HepG2 (cell line): ENCODE data around the gene AMZ1. TPM values are rescaled to one million over a fixed set of nuclear protein-coding genes. Genes with fewer than 3 reads are reported as not detected.

ENCODE experiments used
- ATAC-seq: fragments of 200-7000 bp; cut with Tn5 transposase; 3 replicates; pipeline ENCODE4 v1.9.1; 2020; ENCODE audit warnings: mild to moderate bottlenecking, moderate library complexity
- BruUV-seq: library from RNA; stranded (reverse); fragments of 400-500 nt; replicated peaks from 2 replicates; lab custom pipeline; 2021; lab: Mats Ljungman, UMichigan
- CTCF ChIA-PET: fragments of 300-600 bp; formaldehyde crosslinking; extraction: SDS; loops from one replicate; lab custom pipeline; 2021; ENCODE audit warnings: low total read pairs, inconsistent platforms, low intra/inter-chr PET ratio; lab: Yijun Ruan, JAX
- POLR2A ChIA-PET: fragments of 350-600 bp; sonication (Branson Sonifier 250); formaldehyde crosslinking; loops from one replicate; lab custom pipeline; 2020; ENCODE audit warnings: antibody characterized with exemption, inconsistent platforms; lab: Yijun Ruan, JAX
- DNase-seq: peaks from one replicate; pipeline ENCODE4 v3.0.0-alpha.2; 2015; ENCODE audit warnings: low spot score
- FAIRE-seq: peaks from 3 replicates; lab custom pipeline; 2011; peaks lifted over from hg19 to GRCh38; lab: Jason Lieb, UNC
- H2AFZ ChIP-seq: one replicate; pipeline ENCODE4 v1.6.1; 2011; ENCODE audit warnings: low read length, inconsistent platforms
- H3K27ac ChIP-seq: fragments of 300-600 bp; 3 replicates; pipeline ENCODE4 v1.8.0; 2011; ENCODE audit warnings: mixed run types, mild to moderate bottlenecking, mixed read lengths, low read length, inconsistent platforms; ENCODE audit not compliant: insufficient read depth; ENCODE audit errors: extremely low read length
- H3K27me3 ChIP-seq, 2 experiments: fragments of 200-600 bp in 1 of 2; 2 replicates in 1 of 2; 3 replicates in 1 of 2; pipeline versions ENCODE4 v1.6.0 to v1.8.0; 2011; ENCODE audit warnings: low read length in 2 of 2, mild to moderate bottlenecking in 2 of 2, moderate library complexity in 2 of 2, inconsistent platforms in 1 of 2; ENCODE audit not compliant: insufficient read depth in 2 of 2, control insufficient read depth in 1 of 2
- H3K36me3 ChIP-seq, 2 experiments: fragments of 200-600 bp in 1 of 2; replicated peaks in 1 of 2; 2 replicates in 1 of 2; 3 replicates in 1 of 2; pipeline versions ENCODE4 v1.5.1 to v1.8.0; 2011; ENCODE audit warnings: low read length in 2 of 2, inconsistent platforms in 1 of 2; ENCODE audit not compliant: insufficient read depth in 2 of 2, control insufficient read depth in 1 of 2
- H3K4me1 ChIP-seq: 2 replicates; pipeline ENCODE4 v1.5.1; 2012; ENCODE audit warnings: low read length, inconsistent platforms; ENCODE audit not compliant: insufficient read depth
- H3K4me2 ChIP-seq: 2 replicates; pipeline ENCODE4 v1.6.0; 2011; ENCODE audit warnings: low read depth, low read length, inconsistent platforms
- H3K4me3 ChIP-seq, 3 experiments: fragments of 200-600 bp in 1 of 3; sonication (generic), shearing (Covaris generic) in 1 of 3; replicated peaks in 1 of 3; 2 replicates each; pipeline ENCODE4 v1.5.1; 2011 to 2016; ENCODE audit warnings: low read length in 3 of 3, inconsistent platforms in 2 of 3, low read depth in 2 of 3, mild to moderate bottlenecking in 2 of 3, control low read depth in 1 of 3, mixed read lengths in 1 of 3; ENCODE audit not compliant: insufficient read depth in 1 of 3
- H3K79me2 ChIP-seq: one replicate; pipeline ENCODE4 v1.6.1; 2011; ENCODE audit warnings: low read length, inconsistent platforms; ENCODE audit not compliant: insufficient read depth
- H3K9ac ChIP-seq: 2 replicates; pipeline ENCODE4 v1.6.0; 2011; ENCODE audit warnings: mild to moderate bottlenecking, low read depth, low read length, inconsistent platforms; ENCODE audit not compliant: insufficient read depth
- H3K9me3 ChIP-seq: 2 replicates; pipeline ENCODE4 v1.5.1; 2012; ENCODE audit warnings: mild to moderate bottlenecking, low read length
- H4K20me1 ChIP-seq: 2 replicates; pipeline ENCODE4 v1.6.0; 2011; ENCODE audit warnings: inconsistent platforms, mild to moderate bottlenecking, low read length, moderate library complexity; ENCODE audit not compliant: insufficient read depth
- BHLHE40 ChIP-seq: IDR thresholded peaks from 2 replicates; pipeline ENCODE4 v1.6.1; 2011; ENCODE audit warnings: low read length, improper control_type of control experiment
- SMC3 ChIP-seq: IDR thresholded peaks from 2 replicates; pipeline ENCODE4 v1.6.1; 2011; ENCODE audit warnings: low read length, improper control_type of control experiment
- TBX2 ChIP-seq: sonication (generic); formaldehyde crosslinking; IDR thresholded peaks from 2 replicates; pipeline ENCODE4 v1.5.0; 2020; ENCODE audit warnings: missing genetic modification reagents, mild to moderate bottlenecking, borderline replicate concordance
- TFDP2 ChIP-seq: sonication (generic); formaldehyde crosslinking; IDR thresholded peaks from 2 replicates; pipeline ENCODE4 v1.4.0; 2020; ENCODE audit warnings: missing genetic modification reagents
- THRA ChIP-seq: sonication (generic); formaldehyde crosslinking; IDR thresholded peaks from 2 replicates; pipeline ENCODE4 v1.4.0; 2020; ENCODE audit warnings: missing genetic modification reagents, borderline replicate concordance
- ZFAT ChIP-seq: sonication (generic); formaldehyde crosslinking; conservative IDR thresholded peaks from 2 replicates; pipeline ENCODE4 v1.8.1; 2023; ENCODE audit warnings: missing genetic modification reagents, inconsistent platforms
- ZNF17 ChIP-seq: sonication (generic); formaldehyde crosslinking; IDR thresholded peaks from 2 replicates; pipeline ENCODE4 v1.5.0; 2020; ENCODE audit warnings: mild to moderate bottlenecking, missing genetic modification reagents
- ZNF256 ChIP-seq: sonication (generic); formaldehyde crosslinking; conservative IDR thresholded peaks from 2 replicates; pipeline ENCODE4 v1.4.0; 2020; ENCODE audit warnings: missing genetic modification reagents
- ZNF552 ChIP-seq: sonication (generic); formaldehyde crosslinking; IDR thresholded peaks from 2 replicates; pipeline ENCODE4 v1.9.0; 2022; ENCODE audit warnings: missing genetic modification reagents, mild to moderate bottlenecking, borderline replicate concordance
- ZNF605 ChIP-seq: sonication (generic); formaldehyde crosslinking; IDR thresholded peaks from 2 replicates; pipeline ENCODE4 v1.8.0; 2022; ENCODE audit warnings: mild to moderate bottlenecking, missing genetic modification reagents
- ZNF614 ChIP-seq: IDR thresholded peaks from 2 replicates; pipeline ENCODE4 v1.6.1; 2018; ENCODE audit warnings: missing biosample characterization, missing genetic modification reagents, inconsistent platforms, borderline replicate concordance
- ZNF616 ChIP-seq: sonication (generic); formaldehyde crosslinking; IDR thresholded peaks from 2 replicates; pipeline ENCODE4 v1.5.0; 2020; ENCODE audit warnings: low read depth, mild to moderate bottlenecking, missing genetic modification reagents
- WGBS: methylation state at CpG from one replicate; pipeline ENCODE4 v1.1.6; 2017; ENCODE audit warnings: low lambda C conversion rate; 5-methylcytosine and 5-hydroxymethylcytosine counted together
- in situ Hi-C: cut with HindIII; loops from 2 replicates; pipeline ENCODE4 v1.10.0; 2017; ENCODE audit warnings: low pct_unique_long_range_greater_than_20kb; ENCODE audit not compliant: extremely low pct_ligation_motif_present
- intact Hi-C: fragments of 100-400 bp; cut with micrococcal nuclease; formaldehyde crosslinking; loops from one replicate; pipeline ENCODE4 v1.10.0; 2022; ENCODE audit not compliant: unreplicated experiment
- polyA plus RNA-seq, 8 experiments: library from polyadenylated mRNA; depleted of rRNA in 3 of 8; stranded (reverse) in 7 of 8; unstranded in 1 of 8; fragments of >200 nt; fragmentation: Illumina TruSeq in 4 of 8; extraction: Trizol in 4 of 8; gene quantifications; 2 replicates each; pipeline versions ENCODE4 v1.2.1 to v1.2.3, GENCODE V29; 2011 to 2016; ENCODE audit warnings: low read depth in 4 of 8, missing spikeins in 1 of 8, mixed read lengths in 1 of 8; ENCODE audit not compliant: insufficient read depth in 1 of 8
- total RNA-seq, 5 experiments: library from RNA; depleted of rRNA; stranded (reverse); fragments of >200 nt; fragmentation: Illumina TruSeq; extraction: Trizol; gene quantifications; 2 replicates each; pipeline ENCODE4 v1.2.3, GENCODE V29; 2016; ENCODE audit warnings: low read depth in 1 of 5

AMZ1 gene
- total and polyA plus RNA-seq, 2 of the 13 experiments (the other 11 are each of a cell fraction or from before 2014, with no cell fraction given): 0.03 TPM; not detected in 1

DNA sequence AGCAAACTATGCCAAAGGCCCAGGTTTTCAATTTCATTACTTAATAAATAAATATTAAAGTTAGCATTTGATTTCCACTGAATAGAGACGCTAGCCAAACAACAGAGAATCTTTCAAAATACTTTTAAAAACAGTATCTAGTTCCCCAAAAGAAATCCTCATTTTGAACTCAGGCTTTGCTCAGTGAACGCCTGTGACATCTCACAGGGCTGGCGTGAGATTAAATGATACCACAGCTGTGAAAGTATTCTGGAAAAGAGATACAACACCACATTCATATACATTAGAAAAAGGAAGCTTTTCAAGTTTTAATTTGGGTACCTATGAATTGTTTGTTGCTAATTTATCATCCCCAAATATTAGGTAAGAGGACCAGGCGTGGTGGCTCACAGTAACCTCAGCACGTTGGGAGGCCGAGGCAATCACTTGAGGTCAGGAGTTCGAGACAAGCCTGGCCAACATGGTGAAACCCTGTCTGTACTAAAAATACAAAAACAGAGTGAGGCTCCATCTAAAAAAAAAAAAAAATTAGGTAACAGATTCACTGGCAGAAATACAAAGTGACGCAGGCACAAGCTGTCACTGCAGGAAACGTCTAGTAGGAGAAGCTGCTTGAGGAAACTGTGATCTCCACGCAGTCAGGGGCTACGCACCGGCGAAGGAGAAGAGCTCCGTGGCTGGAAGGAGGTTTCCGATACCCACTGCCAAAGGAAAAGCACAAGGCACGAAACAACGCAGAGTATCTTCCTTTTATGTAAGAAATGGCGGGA is 50.0 kb downstream of the AMZ1 start:
- Histone ChIP-seq H2AFZ (no peak overlapping the region), H4K20me1 (peaks cover 4% of the 10 kb centered on the region; the same call in 1 of the 2 replicates), H3K27me3 (no peaks in the 10 kb centered on the region), H3K9ac (no peak overlapping the region), H3K36me3 (peaks cover 5 to 25% of the 10 kb centered on the region in 2 experiments; a peak in 3 of 5 replicates), H3K4me2 (no peak overlapping the region), H3K4me3 (no peak overlapping the region), H3K27ac (no peak overlapping the region), H3K79me2 (peaks cover 3% of the 10 kb centered on the region), H3K9me3 (no peaks in the 10 kb centered on the region), H3K4me1 (peaks cover 6% of the 10 kb centered on the region; the same call in 1 of the 2 replicates)
- intact Hi-C loops: no loop called here
- DNase-seq (no peak), FAIRE-seq (no peak), ATAC-seq (no peak)
- in situ Hi-C loops: no loop called here
- ChIA-PET POLR2A (no interaction called here), CTCF (no interaction called here)
- no TSS peak for BruUV-seq
- 91% methylated on average over 18 of the region's 18 CpGs for WGBS
- TF ChIP-seq SMC3 (no peak), ZNF605 (CRISPR knock-in tag) (no peak), ZNF17 (CRISPR knock-in tag) (no peak), TBX2 (CRISPR knock-in tag) (no peak), TFDP2 (CRISPR knock-in tag) (no peak), ZNF552 (CRISPR knock-in tag) (no peak), ZNF616 (CRISPR knock-in tag) (no peak), BHLHE40 (no peak), ZNF614 (no peak), THRA (CRISPR knock-in tag) (no peak), ZNF256 (CRISPR knock-in tag) (no peak), ZFAT (CRISPR knock-in tag) (no peak)
